GM19372 (cell line): ENCODE data around the gene ANKRD53.

ENCODE experiments used
- ATAC-seq: cut with Tn5 transposase; IDR thresholded peaks from one replicate; pipeline ENCODE4 v1.9.1; 2021; ENCODE audit warnings: mild to moderate bottlenecking, low read depth, moderate library complexity; ENCODE audit not compliant: unreplicated experiment

ANKRD53 gene, protein sequence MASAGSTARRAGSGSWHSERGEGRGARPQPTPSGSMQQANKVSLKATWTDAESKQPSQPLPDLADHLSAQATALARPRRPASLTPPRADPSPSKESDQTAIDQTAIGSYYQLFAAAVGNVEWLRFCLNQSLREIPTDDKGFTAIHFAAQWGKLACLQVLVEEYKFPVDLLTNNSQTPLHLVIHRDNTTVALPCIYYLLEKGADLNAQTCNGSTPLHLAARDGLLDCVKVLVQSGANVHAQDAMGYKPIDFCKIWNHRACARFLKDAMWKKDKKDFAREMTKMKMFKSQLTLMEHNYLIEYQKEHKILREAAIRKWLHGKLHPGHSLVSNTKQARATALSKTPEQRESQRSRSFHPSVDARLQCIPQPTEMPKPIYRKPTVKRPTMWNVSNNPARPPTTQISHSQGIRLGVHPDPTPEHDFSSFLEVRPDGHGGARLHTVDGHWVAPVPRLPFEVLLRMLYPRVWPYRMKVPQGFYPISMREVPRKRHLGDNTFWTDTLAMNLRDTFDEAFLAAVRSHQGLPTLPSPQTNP

DNA sequence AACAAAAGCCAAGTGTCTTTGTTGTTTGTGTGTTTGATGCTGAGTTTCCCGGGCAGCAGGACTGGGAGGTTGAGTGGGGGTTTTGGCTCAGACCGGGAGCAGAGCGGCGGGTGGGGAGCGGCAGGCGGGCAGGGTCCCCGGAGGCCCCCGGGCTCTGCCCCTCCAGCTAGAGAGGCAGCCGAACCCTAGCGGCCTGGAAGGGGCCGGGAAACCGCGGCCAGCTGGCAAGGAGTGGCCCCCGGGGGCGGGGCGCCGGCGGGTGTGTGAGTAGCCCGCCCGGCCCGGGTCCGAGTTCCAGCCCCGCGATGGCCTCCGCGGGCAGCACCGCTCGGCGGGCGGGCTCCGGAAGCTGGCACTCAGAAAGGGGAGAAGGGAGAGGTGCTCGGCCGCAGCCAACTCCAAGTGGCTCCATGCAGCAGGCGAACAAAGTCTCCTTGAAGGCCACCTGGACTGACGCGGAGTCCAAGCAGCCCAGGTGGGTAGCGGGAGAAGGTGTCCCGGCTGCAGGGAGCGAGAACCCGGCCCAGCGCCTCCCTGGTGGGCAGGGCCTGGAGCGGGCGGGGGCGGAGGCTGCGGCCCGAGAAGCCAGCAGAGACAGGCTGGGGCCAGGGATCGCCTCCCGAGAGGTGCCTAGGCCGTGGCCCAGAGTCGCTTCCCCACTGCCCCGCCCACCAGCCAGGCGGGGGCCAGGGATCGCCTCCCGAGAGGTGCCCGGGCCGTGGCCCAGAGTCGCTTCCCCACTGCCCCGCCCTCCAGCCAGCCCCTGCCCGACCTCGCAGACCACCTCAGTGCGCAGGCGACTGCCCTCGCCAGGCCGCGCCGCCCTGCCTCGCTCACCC lies at the start of gene ANKRD53:
Gene ANKRD53, plus strand, starts transcription at position 290 of the 839 bp plus-strand sequence. Its CDS starts 16 bp downstream, at position 306.
- ATAC-seq = no peak

DNA sequence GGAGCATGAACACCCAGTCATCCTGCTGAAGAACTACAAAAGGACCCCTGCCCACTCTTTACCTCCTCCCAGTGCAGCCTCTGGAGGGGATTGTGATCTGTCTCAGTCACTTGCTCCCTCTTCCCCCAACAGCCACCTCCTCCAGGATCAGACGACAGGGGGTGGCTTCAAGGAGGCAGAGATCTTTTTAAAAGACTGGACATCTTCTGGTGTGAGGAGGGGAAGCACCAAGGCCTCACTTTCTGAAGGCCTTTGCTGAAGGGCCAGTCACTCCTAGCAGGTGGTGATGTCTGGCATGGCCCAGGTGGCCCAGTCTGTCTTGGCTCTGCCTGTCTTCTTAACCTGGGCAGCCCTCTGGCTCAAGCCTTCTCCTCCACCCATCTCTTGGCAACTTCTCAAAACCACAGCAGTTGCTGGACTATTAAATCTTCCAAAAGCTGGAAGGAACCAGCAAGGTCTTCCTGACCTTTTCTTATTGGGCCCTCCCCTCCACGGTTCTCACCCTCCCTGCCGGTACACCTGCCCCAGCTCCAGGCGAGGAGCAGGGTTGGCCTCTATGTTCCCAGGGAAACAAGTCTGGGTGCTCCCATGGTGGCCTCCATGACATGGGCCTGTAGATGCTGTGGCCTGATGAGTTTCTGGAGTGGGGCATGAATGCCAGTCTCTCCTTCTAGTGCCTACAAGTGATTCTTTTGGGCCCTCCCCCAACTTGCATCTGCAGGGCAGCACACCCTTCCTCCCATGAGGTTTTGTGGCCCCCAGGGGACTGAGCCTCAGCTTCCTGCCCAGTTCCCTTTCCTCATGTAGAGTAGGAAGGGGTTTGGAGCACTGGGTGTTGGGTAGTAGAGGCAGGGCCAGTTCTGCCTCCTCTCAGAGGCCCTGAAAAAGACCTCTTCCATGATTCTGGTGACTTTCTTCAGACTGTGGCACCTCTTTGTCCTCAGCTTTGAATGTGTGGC lies 47.8 kb upstream of the ANKRD53 start:
- ATAC-seq = no peak

GRCh38 chr2:70931376-70932000 lies 46.9 kb upstream of the ANKRD53 start:
- no peak for ATAC-seq

GRCh38 chr2:70932631-70933230 lies 45.7 kb upstream of the ANKRD53 start:
- no peak for ATAC-seq

DNA sequence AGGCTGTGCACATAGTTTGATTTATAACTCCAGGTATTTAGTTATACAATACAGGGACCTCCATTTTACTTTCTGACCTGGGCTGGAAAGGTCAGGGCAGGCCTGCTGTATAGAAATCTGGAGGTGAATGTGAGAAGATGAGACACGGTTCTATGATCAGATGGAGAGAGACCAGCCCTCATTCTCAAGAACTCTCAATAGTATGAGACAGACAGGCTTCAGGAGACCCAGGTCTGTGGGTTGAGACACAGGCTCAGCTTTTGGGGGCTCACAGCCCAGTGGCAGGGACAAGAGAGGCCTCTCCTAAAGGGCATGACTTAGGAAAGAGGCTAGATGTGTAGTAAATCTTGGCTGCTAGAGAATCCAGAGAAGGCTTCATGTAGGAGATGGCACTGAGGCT lies 43.4 kb upstream of the ANKRD53 start:
- no peak for ATAC-seq

DNA sequence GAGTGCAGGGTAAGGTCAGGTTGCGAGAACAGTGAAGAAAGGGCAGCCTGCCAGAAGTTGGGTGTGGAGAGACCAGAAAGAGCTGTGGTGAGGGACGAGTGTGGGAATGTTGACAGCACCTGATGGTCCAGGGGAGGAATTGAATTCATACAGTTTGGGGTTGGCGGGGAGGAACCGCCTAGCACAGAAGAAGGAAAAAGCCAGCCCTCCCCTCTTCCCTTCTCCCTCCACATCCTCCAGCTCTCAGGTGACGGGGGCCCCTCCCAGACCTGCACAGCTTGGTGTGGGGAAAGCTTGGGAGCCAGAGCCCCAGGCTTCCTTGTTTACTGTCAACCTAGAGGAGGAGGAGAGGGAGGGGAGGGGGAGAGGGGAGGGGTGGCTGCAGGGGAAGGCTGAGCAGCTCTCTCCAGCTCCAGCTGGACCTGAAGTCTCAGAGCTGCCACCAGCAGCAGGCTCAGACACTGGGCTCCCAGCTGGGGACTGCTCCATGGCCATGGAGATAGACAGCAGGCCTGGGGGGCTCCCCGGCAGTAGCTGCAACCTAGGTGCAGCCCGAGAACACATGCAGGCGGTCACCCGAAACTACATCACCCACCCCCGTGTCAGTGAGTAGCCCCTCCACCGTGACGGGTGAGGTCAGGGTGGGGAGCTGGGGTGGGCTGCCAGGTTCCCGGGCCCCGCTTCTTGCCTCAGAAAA lies 42.8 kb upstream of the ANKRD53 start, which contains the start of gene ATP6V1B1:
Gene ATP6V1B1, plus strand, starts transcription at position 433 of the 697 bp plus-strand sequence. Its CDS starts 55 bp downstream, at position 488.
- ATAC-seq = no peak

- ATAC-seq = no peak
Observed at GRCh38 chr2:70936165-70936978, 42.1 kb upstream of the ANKRD53 start.

DNA sequence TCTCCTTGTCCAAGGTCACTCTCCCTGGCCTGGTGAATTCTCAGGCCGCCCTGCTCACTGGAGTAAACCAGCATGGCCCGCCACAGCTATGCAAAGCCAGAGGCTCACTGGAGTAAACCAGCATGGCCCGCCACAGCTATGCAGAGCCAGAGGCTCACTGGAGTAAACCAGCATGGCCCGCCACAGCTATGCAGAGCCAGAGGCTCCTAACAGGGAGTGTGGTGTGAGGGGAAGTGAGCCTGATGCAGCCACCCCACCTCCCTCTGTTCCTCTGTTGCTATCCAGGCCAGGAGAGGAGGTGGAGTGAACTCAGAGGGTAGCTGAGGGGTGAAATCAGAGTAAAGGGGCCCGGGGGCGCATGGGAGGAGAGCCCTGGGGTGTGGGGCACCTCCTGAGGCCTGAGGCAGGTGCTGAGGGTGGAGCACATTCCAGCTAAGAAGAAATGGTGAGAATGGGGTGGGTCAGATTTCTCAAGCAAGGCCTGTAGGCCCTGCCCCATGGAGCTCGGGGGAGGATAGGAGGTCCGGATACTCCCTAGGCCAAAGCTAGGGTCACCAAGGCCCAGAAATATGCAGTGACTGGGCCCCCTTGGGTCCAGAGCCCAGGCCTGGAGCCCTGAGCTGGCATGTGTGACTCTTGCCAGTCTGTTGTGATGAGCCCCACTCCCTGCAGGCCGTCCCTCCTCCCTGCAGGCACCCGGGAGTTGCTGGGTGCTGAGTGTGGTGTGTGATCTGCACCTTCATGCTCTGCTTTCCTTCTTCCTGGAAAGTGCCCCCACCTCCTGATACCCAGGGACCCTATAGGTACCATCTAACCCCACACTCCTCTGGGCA lies 41.2 kb upstream of the ANKRD53 start:
- no peak for ATAC-seq

DNA sequence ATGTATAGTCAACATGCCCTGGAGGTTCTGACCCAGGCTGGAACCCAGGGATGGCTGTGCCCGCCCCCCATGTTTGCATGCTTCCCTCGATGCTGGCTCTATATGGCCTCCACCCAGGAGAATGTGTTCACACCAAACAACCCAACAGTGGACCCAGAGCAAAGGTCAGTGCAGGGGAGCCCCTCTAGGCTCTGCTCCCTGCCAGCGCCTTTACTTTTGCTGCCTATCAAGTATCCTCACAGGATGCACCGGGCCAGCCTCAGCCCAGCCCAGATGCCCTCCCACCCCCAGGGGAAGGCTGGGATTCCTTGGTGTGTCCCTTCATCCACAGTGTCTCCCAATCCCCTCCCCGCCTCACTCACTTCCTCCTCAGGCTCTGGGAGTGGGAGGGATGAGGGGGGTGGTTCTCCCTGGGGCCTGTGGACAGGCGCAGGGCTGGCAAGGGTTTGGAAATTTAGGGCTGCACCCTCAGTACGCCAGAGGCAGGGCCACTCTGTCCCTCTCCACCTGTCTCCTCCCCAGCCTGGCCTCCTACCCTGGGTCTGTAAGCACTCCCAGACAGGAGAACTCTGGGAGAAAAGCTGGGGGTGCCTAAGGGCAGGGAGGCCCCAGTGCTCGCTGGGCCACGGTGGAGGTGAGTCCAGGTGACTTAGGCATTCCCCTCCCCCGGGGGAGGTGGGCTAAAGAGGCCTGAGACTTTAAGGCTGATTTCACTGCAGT lies 40.4 kb upstream of the ANKRD53 start:
- no peak for ATAC-seq

DNA sequence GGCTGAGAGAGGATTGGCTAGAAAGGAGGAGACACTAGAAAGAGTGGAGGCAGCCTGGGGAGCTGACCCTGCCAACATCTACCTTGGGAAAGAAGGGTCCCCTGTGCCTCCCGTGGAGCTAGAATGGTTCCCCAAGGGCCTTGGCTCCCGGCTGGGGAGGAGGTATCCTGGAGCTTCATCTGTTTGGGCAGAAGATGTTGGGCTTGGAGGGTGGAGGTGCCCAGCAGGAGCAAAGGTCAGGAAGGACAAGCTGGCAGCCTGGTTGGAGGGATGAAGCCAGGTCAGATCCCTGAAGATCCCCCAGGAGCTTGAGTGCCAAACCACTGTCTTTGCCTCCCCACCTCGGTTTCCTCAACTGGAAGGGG lies 39.9 kb upstream of the ANKRD53 start:
- ATAC-seq = no peak

GRCh38 chr2:70939001-70939838 lies 39.2 kb upstream of the ANKRD53 start:
- ATAC-seq = no peak

DNA sequence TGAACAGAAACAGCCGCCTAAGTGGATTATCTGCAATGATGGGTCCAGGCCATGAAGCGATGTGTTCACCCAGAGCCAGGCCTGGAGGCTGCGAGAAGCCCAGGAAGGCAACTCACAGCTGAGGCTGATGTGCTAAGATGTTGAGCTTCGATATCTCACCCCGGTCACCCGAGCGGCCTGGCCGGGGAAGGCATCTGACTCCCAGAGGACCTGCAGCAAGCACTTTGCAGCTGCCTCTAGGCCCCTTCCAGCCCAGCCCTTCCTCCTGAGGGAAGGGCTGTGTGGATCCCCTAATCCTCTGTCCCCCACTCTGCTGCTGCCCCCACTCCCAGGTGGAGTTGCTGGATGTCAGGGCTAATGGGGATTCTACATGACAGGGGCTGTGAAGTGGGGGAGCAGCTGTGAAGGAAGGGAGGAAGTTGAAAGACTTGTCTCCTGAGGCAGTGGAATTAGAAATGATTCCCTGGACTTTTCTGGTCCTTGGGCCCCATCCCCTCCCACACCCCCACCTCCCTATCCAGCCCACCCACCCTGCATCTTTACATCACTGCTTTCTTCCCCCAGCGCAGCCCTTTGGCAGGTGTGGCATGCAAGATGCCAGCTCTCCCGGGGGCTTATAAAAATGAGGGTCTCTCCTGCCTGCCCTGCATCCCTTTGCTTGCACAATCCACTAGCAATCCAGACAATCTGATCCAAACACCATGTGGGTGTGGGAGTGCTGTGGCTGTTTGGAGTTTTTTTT lies 38.4 kb upstream of the ANKRD53 start:
- ATAC-seq = no peak

DNA sequence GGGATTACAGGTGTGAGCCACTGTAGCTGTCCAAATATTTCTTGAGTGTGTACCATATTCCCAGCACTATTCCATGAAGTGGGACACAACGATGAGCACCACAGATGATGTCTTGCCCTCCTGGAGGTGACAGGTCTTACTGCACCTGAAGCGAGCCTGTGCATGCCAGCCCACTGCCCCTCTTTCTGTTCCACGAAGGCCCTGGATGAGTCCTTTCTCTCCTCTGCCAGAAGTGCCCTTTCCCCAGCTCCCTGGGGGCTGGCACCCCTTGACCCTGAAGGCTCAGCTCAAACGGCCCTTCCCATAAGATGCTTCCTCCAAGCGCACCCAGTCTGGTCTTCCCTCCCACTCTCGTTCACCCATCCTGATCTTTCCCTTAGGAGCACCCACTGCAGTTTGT lies 37.2 kb upstream of the ANKRD53 start:
- no peak for ATAC-seq

DNA sequence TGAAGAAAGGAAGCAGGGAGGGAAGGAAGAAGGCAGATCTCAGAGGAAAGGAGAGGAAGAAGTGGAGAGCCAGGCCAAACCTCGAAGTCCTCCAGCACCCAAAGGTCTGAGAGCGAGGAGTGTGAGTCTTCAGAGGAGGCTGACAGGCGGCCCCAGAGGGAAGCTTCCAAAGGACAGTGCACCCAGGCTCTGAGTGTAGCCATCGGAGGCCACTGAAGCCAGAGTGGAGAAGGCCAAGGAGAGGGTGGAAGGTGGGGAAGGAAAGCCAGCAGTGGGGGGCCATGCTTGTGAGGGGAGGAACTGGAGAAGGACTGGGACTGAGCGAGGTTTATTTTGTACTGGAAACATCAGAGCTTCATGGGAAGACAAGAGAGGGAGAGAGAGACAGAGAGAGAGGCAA lies 36.7 kb upstream of the ANKRD53 start:
- no peak for ATAC-seq
